ENCODE results near the gene POGLUT2.

The POGLUT2 gene

DNA sequence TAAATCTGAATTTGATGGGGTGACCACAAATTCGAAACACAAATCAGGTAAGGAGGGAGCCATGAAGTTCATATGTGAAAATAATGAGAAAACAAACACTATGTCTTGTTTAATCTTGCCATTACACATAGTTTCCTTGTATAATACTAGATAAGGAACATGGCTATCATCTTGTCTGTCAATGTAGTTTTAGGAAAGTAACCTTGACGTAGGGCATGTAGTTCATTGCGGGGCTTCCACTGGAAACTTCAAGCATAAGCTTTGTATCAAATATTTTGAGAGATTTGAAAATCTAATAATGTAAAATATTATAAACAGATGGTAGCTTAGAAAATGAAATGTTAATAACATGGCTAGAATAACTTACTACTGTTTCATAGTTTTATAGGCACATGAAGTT, 8.9 kb upstream of the POGLUT2 start:
- no peak overlapping the region for H3K4me3 ChIP-seq (replicated peaks; ENCODE audit: insufficient read depth, low read length)
- no peaks in the 10 kb centered on the region for H3K27me3 ChIP-seq (ENCODE audit: insufficient read depth, poor library complexity, severe bottlenecking)
- no peak for DNase-seq (ENCODE audit: low read depth in 1 of 2, low spot score in 1 of 2)
- TF ChIP-seq POLR2AphosphoS5 (IDR thresholded peaks at IDR 0.05; ENCODE audit: low read depth) = no peak
- TF ChIP-seq, protein P1, sequence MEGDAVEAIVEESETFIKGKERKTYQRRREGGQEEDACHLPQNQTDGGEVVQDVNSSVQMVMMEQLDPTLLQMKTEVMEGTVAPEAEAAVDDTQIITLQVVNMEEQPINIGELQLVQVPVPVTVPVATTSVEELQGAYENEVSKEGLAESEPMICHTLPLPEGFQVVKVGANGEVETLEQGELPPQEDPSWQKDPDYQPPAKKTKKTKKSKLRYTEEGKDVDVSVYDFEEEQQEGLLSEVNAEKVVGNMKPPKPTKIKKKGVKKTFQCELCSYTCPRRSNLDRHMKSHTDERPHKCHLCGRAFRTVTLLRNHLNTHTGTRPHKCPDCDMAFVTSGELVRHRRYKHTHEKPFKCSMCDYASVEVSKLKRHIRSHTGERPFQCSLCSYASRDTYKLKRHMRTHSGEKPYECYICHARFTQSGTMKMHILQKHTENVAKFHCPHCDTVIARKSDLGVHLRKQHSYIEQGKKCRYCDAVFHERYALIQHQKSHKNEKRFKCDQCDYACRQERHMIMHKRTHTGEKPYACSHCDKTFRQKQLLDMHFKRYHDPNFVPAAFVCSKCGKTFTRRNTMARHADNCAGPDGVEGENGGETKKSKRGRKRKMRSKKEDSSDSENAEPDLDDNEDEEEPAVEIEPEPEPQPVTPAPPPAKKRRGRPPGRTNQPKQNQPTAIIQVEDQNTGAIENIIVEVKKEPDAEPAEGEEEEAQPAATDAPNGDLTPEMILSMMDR (IDR thresholded peaks at IDR 0.05; ENCODE audit: insufficient read depth, low read length) = no peak
- no peak for TF ChIP-seq SPI1 (IDR thresholded peaks at IDR 0.05; ENCODE audit: borderline replicate concordance, low read depth)
- TF ChIP-seq, protein P2, sequence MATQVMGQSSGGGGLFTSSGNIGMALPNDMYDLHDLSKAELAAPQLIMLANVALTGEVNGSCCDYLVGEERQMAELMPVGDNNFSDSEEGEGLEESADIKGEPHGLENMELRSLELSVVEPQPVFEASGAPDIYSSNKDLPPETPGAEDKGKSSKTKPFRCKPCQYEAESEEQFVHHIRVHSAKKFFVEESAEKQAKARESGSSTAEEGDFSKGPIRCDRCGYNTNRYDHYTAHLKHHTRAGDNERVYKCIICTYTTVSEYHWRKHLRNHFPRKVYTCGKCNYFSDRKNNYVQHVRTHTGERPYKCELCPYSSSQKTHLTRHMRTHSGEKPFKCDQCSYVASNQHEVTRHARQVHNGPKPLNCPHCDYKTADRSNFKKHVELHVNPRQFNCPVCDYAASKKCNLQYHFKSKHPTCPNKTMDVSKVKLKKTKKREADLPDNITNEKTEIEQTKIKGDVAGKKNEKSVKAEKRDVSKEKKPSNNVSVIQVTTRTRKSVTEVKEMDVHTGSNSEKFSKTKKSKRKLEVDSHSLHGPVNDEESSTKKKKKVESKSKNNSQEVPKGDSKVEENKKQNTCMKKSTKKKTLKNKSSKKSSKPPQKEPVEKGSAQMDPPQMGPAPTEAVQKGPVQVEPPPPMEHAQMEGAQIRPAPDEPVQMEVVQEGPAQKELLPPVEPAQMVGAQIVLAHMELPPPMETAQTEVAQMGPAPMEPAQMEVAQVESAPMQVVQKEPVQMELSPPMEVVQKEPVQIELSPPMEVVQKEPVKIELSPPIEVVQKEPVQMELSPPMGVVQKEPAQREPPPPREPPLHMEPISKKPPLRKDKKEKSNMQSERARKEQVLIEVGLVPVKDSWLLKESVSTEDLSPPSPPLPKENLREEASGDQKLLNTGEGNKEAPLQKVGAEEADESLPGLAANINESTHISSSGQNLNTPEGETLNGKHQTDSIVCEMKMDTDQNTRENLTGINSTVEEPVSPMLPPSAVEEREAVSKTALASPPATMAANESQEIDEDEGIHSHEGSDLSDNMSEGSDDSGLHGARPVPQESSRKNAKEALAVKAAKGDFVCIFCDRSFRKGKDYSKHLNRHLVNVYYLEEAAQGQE (IDR thresholded peaks at IDR 0.05; ENCODE audit: insufficient replicate concordance, low read depth) = no peak
- no peak for TF ChIP-seq GABPA (IDR thresholded peaks at IDR 0.05; ENCODE audit: low read depth)
- H3K27ac ChIP-seq (replicated peaks) = no peak overlapping the region

DNA sequence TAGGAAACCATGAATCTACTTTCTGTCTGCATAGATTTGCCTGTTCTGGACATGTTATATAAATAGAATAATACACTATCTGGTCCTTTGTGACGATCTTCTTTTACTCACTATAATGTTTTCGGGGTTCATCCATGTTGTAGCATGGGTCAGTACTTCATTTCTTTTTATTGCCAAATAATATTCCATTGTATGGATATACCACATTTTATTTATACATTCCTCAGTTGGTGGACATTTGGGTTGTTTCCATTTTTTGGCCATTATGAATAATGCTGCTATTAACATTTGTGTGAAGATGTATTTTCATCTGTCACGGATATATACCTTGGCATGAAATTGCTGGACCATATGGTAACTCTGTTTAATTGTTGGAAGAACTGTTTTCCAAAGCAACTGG, 6.9 kb upstream of the POGLUT2 start:
- Histone ChIP-seq H3K4me3 (replicated peaks; ENCODE audit: insufficient read depth, low read length) (no peak overlapping the region), H3K27ac (replicated peaks) (no peak overlapping the region), H3K27me3 (ENCODE audit: insufficient read depth, poor library complexity, severe bottlenecking) (no peaks in the 10 kb centered on the region)
- TF ChIP-seq GABPA (IDR thresholded peaks at IDR 0.05; ENCODE audit: low read depth) = no peak
- no peak for TF ChIP-seq POLR2AphosphoS5 (IDR thresholded peaks at IDR 0.05; ENCODE audit: low read depth)
- TF ChIP-seq, protein P2 (IDR thresholded peaks at IDR 0.05; ENCODE audit: insufficient replicate concordance, low read depth) = no peak
- no peak for TF ChIP-seq SPI1 (IDR thresholded peaks at IDR 0.05; ENCODE audit: borderline replicate concordance, low read depth)
- TF ChIP-seq, protein P1 (IDR thresholded peaks at IDR 0.05; ENCODE audit: insufficient read depth, low read length) = no peak
- DNase-seq (ENCODE audit: low read depth in 1 of 2, low spot score in 1 of 2) = no peak

DNA sequence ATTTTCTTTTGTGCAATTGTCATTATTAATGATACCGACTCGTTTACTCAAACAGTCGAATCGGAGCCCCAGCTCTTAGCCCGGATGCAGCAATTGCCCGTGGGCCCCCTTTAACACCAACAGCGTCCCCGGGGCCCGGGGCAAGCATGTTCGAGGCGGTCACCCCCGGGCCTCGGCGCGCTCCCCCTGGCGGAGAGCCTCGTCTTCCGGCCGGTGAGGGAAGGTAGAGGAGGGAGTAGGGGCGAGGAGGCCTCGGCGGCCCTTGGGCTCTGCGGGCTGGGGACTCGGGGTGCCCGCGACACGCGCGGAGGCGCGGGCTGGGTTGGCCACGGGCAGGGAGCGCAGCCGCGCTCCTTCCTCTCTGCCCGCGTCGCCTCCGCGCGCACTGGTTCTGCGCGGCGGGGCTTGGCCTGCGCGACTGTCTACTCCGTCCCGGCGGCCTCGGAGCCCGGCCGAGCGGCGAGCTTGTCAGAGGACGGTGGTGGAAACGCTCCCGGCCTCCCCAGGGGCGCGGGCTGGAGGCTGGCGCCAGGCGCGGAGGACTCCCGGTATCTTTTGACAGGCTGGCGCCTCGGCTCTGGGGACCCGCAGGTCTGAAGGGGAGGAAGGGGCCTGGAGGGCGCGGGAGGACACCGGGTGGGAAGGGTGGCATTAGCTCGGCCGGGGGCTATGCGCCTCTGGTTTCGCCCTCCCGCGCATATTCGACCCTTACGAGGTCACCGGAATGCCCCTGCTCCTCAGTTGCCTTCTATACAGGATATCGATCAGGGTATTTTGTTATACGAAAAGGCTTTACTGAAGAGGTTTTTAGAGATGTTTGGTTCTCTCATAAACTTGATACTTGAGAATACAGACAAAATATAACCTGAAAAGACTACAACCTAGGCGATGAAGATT, 1.6 kb upstream of the POGLUT2 start:
- H3K4me3 ChIP-seq (replicated peaks; ENCODE audit: insufficient read depth, low read length) = peak overlapping the region; percentile 82
- no peak for TF ChIP-seq SPI1 (IDR thresholded peaks at IDR 0.05; ENCODE audit: borderline replicate concordance, low read depth)
- TF ChIP-seq GABPA (IDR thresholded peaks at IDR 0.05; ENCODE audit: low read depth) = peak; percentile 45; the same call in 1 of the 2 replicates
- TF ChIP-seq, protein P2 (IDR thresholded peaks at IDR 0.05; ENCODE audit: insufficient replicate concordance, low read depth) = no peak
- TF ChIP-seq, protein P1 (IDR thresholded peaks at IDR 0.05; ENCODE audit: insufficient read depth, low read length) = peak; percentile 26
- peak; percentile 53 for TF ChIP-seq POLR2AphosphoS5 (IDR thresholded peaks at IDR 0.05; ENCODE audit: low read depth)
- H3K27me3 ChIP-seq (ENCODE audit: insufficient read depth, poor library complexity, severe bottlenecking) = no peaks in the 10 kb centered on the region
- peak overlapping the region; percentile 61 for H3K27ac ChIP-seq (replicated peaks)
- peak in 1 of 2 experiments; percentile 90 for DNase-seq (ENCODE audit: low read depth in 1 of 2, low spot score in 1 of 2)
